IPS DF 19.7 (cell line): Measurements from ENCODE around the gene CCDC192.
"Not testable (repeated sequence)": the region's sequence is repeated elsewhere in the genome, so short reads cannot be mapped to it uniquely, and the experiment has no call there.

Experiments used
- DNase-seq: peaks from one replicate; pipeline ENCODE4 v3.0.0-alpha.2; 2013; ENCODE audit warnings: low read depth, low spot score

The CCDC192 gene

DNA sequence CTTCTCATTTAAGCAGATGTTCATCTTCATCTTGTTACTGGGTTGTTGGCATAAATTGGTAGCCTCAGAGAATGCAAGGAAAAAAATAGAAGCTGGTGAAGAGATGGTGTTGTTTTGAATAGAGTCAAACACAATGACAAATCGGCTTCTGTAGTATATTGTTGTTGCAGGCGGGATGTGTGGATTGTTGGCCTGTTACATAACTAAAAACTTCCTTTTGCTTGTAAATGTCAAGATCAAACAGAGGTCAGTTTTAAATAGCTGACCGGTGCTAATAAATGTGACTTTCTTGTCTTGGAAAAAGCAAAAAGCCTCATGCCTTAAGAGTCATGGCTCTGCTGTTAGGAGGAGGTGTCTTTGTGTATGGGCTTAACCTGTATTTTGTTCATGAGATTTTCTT, 59.2 kb downstream of the CCDC192 start:
- DNase-seq = no peak

DNA sequence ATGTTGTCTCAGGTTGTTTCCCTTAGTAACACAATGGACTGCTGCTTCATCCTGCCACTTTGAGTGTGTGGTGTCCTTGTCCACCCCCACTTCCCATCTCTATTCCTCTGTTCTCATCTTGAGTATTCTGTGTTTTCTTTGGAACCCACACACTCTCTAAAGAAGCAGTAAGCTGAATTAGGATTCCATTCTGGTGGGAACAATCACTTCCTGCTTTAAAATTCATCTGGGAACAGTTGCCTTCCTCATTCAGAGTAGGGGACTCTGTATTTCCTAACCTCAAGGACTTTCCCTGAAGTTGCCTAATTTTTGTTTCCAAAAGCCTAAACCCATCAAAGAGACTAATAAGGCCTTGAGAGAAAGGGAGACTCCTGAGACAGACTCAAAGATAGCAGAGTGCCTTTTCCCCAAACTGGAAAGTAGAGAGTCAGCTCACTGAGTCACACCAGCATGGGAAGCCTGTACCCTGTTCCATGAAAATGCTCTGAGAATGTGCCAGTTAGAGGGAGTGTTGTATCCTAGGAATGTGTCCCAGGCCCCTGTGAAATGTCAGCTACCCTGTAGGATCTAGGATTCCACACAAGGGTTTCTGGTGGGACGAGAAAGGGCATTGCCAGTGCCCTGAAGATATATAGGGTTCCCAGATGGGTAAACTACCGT, 63.6 kb downstream of the CCDC192 start:
- DNase-seq = no peak

DNA sequence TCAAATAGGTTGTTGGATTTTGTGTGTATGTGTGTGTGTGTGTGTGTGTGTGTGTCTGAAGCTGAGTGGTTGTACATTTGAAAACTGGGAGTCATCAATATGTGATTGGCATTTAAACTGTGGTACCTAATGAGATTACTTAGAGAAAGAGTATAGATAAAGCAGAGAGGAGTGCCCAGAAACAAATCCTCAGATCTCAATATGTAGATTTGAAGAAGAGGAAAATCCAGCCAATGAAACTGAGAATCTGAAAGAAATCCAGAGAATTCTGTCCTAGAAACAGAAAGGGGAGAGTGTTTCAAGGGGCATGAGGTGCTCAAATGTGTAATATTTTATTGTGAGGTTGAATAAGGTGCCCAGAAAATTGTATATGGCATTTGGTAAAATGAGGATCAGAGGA, 66.2 kb downstream of the CCDC192 start:
- no peak for DNase-seq

GRCh38 chr5:127770272-127770671, 67.1 kb downstream of the CCDC192 start:
- DNase-seq = no peak

- DNase-seq = no peak
These were observed 69.3 kb downstream of the CCDC192 start for GRCh38 chr5:127772531-127772930.

GRCh38 chr5:127774221-127774620, 71.0 kb downstream of the CCDC192 start:
- no peak for DNase-seq

DNA sequence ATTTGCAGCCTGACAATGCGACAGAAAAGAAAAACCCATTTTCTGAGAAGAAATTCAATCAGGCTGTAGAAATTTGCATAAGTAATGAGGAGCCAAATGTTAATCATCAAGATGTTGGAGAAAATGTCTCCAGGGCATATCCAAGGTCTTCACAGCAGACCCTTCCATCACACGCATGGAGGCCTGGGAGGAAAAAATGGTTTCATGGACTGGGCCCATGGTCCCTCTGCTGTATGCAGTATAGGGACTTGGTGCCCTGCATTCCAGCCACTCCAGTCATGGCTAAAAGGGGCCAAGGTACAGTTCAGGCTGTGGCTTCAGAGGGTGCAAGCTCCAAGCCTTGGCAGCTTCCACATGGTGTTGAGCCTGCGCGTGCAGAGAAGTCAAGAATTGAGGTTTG, 73.3 kb downstream of the CCDC192 start:
- DNase-seq = no peak

- DNase-seq = no peak
These were observed 74.8 kb downstream of the CCDC192 start for GRCh38 chr5:127777957-127778356.

- not testable (repeated sequence) for DNase-seq
These were observed 79.3 kb downstream of the CCDC192 start for GRCh38 chr5:127782450-127782849.

GRCh38 chr5:127785098-127785927, 82.1 kb downstream of the CCDC192 start:
- no peak for DNase-seq

DNA sequence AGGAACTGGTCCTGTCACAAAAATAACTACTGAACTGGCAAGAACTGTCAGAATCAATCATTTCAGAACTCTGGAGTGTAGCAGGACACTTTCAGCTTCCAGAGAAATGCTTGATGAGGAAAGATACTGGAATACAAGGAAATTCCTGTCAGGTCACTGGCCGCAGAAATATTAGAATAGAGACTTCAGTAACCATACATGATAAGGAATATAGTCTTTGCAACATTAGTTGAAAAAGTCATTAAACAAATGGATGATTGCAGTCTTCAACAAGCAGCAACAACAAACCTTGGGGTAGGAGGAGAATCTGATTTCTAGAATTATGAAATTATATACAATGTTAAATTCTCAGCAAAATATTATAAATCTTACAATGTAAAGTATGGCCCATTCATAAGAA, 88.2 kb downstream of the CCDC192 start:
- DNase-seq = no peak

- not testable (repeated sequence) for DNase-seq
These were observed 88.7 kb downstream of the CCDC192 start for GRCh38 chr5:127791908-127792307.

DNA sequence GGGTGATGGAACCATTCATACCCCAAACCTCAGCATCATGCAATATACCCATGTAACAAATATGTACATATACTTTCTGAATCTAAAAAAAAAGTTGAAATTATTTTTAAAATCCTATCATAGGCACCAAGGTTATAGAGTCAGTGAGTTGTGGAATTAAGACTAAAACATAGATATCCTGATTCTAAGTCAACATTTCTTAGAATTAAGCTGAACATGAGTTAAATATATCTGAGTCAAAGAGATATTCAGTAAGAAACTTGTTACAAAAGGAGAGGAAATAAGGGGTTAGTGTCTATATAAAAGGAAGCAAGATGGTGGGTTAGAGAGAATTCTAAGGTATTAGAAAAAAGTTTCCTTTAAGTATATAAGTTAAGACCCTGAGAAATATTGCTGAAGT, 89.9 kb downstream of the CCDC192 start:
- no peak for DNase-seq

DNA sequence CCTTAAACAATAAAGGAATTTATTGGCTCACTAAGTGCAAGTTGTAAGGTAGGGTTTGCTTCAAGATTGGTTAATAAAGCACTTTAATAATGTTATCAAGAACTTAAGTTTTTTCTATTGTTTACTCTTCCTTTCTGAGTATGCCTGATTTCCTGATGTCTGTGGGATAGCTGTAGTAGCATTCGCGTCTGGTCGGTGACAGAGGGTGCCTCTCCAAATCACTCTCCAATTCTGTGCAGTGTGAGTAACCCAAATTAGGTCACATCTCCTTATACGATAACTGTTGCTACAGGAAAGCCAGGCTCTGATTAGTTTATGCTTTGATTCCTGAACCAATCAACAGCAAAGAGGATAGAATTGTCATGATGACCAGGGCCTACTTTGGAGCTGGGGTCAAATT, 90.7 kb downstream of the CCDC192 start:
- no peak for DNase-seq

DNA sequence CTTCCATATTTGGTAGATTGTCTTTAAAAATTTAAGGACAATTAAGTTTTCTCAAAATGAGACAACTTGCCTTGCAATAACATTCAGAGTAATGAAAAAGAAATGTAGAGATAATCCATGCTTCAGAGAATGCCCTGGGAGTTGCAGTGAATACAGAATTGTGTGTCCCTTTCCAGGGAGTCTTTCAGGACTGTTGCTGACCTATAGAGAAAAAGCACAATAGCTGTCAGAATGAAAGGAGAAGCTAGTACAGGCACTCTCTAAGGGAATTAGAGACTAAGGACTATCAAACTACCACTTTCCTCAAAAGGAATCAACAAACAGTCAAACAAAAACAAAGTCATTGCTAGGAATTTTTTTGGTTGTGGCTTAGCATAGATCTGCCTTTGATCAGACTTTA, 93.0 kb downstream of the CCDC192 start:
- no peak for DNase-seq

DNA sequence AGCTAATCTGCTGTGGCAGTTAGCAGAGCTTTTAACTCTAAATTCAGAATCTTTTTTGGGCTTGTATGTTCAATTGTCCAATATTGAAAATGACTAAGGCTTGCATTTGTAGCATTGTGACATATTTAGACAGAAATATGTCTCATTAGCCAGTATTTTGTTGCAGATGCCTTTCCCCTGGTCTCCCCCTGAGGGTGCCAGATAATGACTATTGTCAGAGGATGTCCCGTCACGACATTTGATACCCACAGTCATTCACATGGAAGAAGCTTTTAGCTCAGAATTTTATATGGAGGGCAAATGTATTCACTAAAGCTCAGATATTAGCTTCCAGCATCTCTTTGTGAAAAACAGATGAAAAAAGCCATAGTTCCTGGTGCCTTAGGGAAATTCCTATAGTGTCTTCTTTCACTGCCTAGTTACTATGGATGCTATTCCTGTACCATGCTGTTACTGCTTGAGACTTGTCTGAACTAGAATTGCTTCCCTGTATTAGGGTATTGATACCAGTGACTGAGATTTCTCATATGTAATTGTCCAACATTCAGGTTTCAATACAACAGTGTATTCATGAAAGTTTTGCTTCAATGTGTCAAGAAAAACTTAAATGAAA, 96.2 kb downstream of the CCDC192 start:
- DNase-seq = no peak

DNA sequence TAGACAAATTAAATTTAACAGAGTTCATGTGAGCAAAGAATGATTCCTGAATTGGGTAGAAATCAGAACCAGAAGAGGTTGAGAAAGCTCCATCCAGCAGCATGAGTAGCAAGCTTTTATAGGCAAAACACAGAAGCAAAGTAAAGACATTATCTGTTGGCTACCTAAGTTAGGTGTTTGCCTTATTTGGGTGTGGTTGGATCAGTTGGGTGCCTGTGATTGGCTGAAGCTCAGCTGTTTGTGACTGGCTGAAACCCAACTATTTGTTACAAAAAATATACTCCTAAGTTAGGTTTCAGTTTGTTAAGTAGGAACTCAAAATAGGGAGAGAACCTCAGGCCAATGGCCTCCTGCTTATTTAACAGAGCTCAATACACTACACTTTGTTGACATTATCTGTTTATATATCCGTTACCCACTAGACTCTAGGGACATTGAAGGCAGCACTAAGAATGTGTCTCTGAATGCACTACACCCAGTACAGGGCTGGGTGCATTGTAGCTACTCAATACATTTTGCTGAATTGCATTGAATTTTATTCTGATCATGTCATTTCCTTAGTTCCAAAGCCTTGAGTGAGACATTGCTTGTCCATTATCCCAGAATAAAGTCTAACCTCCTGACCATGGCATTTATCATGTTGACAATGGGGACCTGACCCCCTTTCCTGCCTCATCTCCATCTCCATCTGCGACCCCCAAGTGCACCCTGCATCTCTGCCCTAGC, 98.7 kb downstream of the CCDC192 start:
- DNase-seq = no peak

DNA sequence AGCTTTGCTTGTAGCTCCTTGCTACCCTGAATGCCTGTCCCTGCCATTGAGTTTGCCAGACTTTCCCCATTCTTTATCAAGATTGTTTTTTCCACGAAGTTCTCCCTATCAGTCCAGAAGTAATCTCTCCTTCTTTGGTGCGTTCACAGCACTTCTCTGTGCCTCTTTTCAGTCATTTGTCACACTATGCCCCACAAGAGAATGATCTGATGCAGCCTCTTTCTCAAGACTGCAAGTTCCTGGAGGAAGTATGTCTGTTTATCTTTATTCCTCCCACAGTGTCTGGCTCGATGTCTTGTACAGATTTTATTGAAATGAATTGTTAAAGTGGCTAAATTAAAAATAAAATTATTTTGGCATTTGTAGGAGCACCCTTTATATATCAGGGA, 99.3 kb downstream of the CCDC192 start:
- no peak for DNase-seq

DNA sequence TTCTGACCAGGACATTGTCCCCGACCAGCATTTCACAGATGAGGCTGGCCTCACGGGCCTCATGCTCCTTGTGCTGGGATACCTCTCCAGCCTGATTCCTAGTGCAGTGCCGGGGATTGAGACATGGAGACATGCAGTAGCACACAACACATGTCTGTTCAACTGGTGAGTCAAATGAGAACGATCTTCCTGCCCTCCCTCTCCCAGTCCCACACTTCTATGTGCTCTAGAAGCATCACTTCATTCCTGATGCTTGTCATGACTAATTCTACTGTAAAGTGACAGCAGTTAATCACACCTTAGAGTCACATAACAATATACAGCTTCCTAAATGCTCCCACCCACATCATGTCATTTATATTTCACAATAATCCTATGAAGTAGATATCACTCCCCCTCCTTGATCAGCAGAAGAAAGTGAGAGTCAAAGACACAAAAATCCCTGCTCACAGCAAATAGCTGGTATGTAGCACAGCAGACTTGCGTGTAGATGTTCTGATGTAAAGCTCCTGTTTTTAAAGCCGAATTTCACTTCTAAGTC, 101.8 kb downstream of the CCDC192 start:
- DNase-seq = no peak

DNA sequence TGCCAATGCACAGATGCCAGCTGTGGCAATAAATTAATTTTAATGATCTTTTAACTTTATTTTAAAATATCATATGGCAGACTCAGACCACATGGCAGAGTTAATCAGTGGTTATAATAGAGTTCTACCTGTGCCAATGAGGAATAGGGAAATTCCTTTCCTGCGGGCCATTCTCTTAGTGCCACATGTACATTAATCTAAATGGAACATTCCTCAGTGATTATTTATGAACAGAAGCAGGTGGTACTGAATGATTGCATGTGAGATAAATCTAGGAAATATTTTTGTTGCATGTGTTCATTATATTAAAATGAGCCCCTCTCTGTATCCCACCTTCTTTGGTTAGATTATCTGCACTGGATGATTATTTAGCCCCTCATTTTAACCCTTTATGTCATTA, 102.3 kb downstream of the CCDC192 start:
- DNase-seq = no peak

- no peak for DNase-seq
These were observed 103.6 kb downstream of the CCDC192 start for GRCh38 chr5:127806776-127807175.

DNA sequence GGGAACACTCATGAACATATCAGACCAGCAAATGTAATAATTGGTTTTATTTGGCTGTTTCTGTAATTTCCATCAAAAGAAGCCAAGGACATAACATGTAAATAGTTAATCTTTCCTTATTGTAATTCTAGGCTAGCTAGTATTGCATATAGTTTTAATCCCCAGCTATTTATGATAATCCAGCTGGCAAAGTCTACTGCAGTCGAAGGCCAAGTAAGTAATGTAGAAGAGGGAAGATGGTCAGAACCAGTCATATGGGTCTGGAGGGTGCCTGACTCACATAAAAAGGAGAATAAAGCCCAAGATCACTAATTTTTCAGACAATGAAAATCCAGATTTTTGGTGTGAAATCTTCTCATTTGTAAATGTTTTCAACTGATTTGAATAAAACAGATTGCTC, 106.3 kb downstream of the CCDC192 start:
- no peak for DNase-seq
